Calu3 (cell line): ENCODE measurements around the gene TBR1. TPM values are rescaled to one million over a fixed set of nuclear protein-coding genes. Genes with fewer than 3 reads are reported as not detected.

Experiments
- BruUV-seq: library from RNA; stranded (reverse); fragments of 400-500 nt; replicated peaks from 2 replicates; lab custom pipeline; 2021; lab: Mats Ljungman, UMichigan
- CTCF ChIA-PET: fragments of 300-600 bp; sonication (Branson Sonifier 250); formaldehyde crosslinking; loops from one replicate; lab custom pipeline; 2022; ENCODE audit warnings: antibody characterized with exemption; lab: Charles Lee
- DNase-seq: peaks from one replicate; pipeline ENCODE4 v3.0.0; 2022
- H3K27ac Mint-ChIP-seq: one replicate; pipeline ENCODE4 v1.8.0; 2022; ENCODE audit warnings: mixed read lengths; ENCODE audit not compliant: unreplicated experiment
- H3K27me3 Mint-ChIP-seq: one replicate; pipeline ENCODE4 v1.8.0; 2022; ENCODE audit warnings: mixed read lengths; ENCODE audit not compliant: unreplicated experiment
- H3K36me3 Mint-ChIP-seq: one replicate; pipeline ENCODE4 v1.8.0; 2022; ENCODE audit warnings: mild to moderate bottlenecking, moderate library complexity, mixed read lengths; ENCODE audit not compliant: insufficient read depth, unreplicated experiment
- H3K4me1 Mint-ChIP-seq: one replicate; pipeline ENCODE4 v1.8.0; 2022; ENCODE audit warnings: mild to moderate bottlenecking, low read depth, mixed read lengths; ENCODE audit not compliant: unreplicated experiment
- H3K4me3 Mint-ChIP-seq: one replicate; pipeline ENCODE4 v1.8.0; 2022; ENCODE audit warnings: mild to moderate bottlenecking, low read depth, moderate library complexity, mixed read lengths; ENCODE audit not compliant: unreplicated experiment
- H3K9me3 Mint-ChIP-seq: one replicate; pipeline ENCODE4 v1.8.0; 2022; ENCODE audit warnings: low read depth, mixed read lengths; ENCODE audit not compliant: unreplicated experiment
- CTCF ChIP-seq: fragments of 200-600 bp; IDR thresholded peaks from one replicate; pipeline ENCODE4 v1.8.0; 2022; ENCODE audit warnings: antibody characterized with exemption; ENCODE audit not compliant: unreplicated experiment
- intact Hi-C: fragments of 100-400 bp; cut with micrococcal nuclease; formaldehyde crosslinking; loops from one replicate; pipeline ENCODE4 v1.10.0; 2022; ENCODE audit not compliant: unreplicated experiment
- total RNA-seq: library from RNA; stranded (reverse); gene quantifications from 2 replicates; pipeline ENCODE4 v1.2.3, GENCODE V29; 2022

The TBR1 gene
- total RNA-seq, 1 experiment from 2014 or later = 0.07 TPM

- H3K27me3 Mint-ChIP-seq = no peaks in the 10 kb centered on the region
- no peak overlapping the region for H3K4me3 Mint-ChIP-seq
- intact Hi-C loops = no loop called here
- H3K4me1 Mint-ChIP-seq = no peaks in the 10 kb centered on the region
- peaks cover 10% of the 10 kb centered on the region for H3K36me3 Mint-ChIP-seq
- no peak overlapping the region for H3K27ac Mint-ChIP-seq
- CTCF ChIA-PET = interaction anchor here (1.1 kb wide), 1 partner anchor 10 kb away, joined by 3 read pairs; the partner anchor contains the start of gene TBR1
- no peaks in the 10 kb centered on the region for H3K9me3 Mint-ChIP-seq
- no peak for DNase-seq
- TF ChIP-seq CTCF = no peak
- BruUV-seq = no TSS peak
These were observed 9.8 kb upstream of the TBR1 start for GRCh38 chr2:161406316-161406715.

- intact Hi-C loops = no loop called here
- DNase-seq = no peak
- no peak overlapping the region for H3K4me3 Mint-ChIP-seq
- CTCF ChIA-PET = interaction anchor here (1.1 kb wide), 1 partner anchor 8 kb away, joined by 3 read pairs; the partner anchor contains the start of gene TBR1
- H3K27ac Mint-ChIP-seq = no peak overlapping the region
- H3K27me3 Mint-ChIP-seq = no peaks in the 10 kb centered on the region
- TF ChIP-seq CTCF = no peak
- H3K36me3 Mint-ChIP-seq = peaks cover 10% of the 10 kb centered on the region
- H3K4me1 Mint-ChIP-seq = no peaks in the 10 kb centered on the region
- no TSS peak for BruUV-seq
- no peaks in the 10 kb centered on the region for H3K9me3 Mint-ChIP-seq
These were observed 8.5 kb upstream of the TBR1 start for GRCh38 chr2:161407597-161407996.

- Mint-ChIP-seq H3K27ac (no peak overlapping the region), H3K36me3 (peaks cover 6% of the 10 kb centered on the region), H3K4me3 (no peak overlapping the region), H3K4me1 (no peaks in the 10 kb centered on the region), H3K27me3 (no peaks in the 10 kb centered on the region), H3K9me3 (no peaks in the 10 kb centered on the region)
- no TSS peak for BruUV-seq
- intact Hi-C loops = no loop called here
- DNase-seq = no peak
- CTCF ChIA-PET = no interaction called here
- no peak for TF ChIP-seq CTCF
These were observed 6.7 kb upstream of the TBR1 start for GRCh38 chr2:161409308-161409907.

GRCh38 chr2:161412346-161412745 lies 3.8 kb upstream of the TBR1 start:
- no TSS peak for BruUV-seq
- no peak for TF ChIP-seq CTCF
- H3K9me3 Mint-ChIP-seq = no peaks in the 10 kb centered on the region
- no peak overlapping the region for H3K4me3 Mint-ChIP-seq
- intact Hi-C loops = no loop called here
- no peak for DNase-seq
- H3K27me3 Mint-ChIP-seq = peaks cover 25% of the 10 kb centered on the region
- H3K36me3 Mint-ChIP-seq = peaks cover 20% of the 10 kb centered on the region
- CTCF ChIA-PET = no interaction called here
- peaks cover 18% of the 10 kb centered on the region for H3K4me1 Mint-ChIP-seq
- no peak overlapping the region for H3K27ac Mint-ChIP-seq
